ENCODE data around the gene ACOX1.

ACOX1 gene

DNA sequence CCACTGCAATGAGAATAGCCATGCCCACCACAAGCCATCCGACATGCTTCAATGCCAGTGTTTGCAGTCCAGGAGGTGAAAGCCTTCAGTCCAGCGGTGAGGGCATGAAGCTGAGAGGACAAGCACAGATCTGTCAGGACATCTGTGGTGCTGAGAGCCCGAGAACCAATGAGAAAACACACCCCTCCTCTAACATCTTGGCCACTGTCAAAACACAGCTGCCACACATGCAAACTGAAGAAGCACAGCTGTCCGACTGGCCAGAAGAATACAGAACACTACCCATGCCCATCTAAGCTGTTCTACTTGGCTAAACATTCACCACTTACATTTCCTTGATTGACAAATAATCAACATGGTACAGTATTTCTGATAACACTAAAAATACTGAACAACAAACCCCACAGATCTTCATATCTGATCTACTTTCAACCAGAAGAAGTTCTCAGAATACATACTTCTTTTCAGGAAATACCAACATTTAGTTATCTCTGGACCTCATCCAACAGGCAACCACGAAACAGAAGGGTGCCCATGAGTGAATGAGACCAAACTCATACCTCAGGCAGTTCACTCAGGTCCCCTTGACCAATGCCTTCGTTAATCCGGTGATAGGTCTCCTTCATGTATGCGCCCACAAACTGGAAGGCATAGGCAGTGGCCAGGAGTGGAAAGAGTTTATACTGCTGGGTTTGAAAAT lies 28.0 kb downstream of the ACOX1 start:
- peak overlapping the region in 1 of 2 donors; percentile 66 for H3K27ac Mint-ChIP-seq
- DNase-seq: no peak
- H3K9me3 Mint-ChIP-seq: no peaks in the 10 kb centered on the region
- no peak for ATAC-seq (replicated peaks)
- H3K4me1 Mint-ChIP-seq (ENCODE audit: low read depth in 2 of 2): peaks cover 0 to 2% of the 10 kb centered on the region in 2 donors
- H3K27me3 Mint-ChIP-seq: no peaks in the 10 kb centered on the region
- peaks cover 70% of the 10 kb centered on the region for H3K36me3 Mint-ChIP-seq (ENCODE audit: insufficient read depth)
- no peak overlapping the region for H3K4me3 Mint-ChIP-seq

DNA sequence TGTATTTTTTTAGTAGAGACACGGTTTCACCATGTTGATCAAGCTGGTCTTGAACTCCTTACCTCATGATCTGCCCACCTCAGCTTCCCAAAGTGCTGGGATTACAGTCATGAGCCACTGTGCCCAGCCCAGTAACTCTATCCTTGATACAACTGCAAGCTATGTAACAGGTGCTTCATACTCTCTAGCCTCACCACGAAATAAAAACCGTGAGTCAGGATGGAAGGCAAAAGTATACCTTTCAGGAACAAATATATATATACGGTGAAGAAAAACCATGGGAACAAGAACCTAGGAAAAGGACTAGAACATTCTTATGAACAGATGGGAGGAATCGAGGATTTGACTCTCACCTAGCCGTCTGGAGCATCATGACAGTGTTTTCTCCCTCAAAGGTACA lies 28.5 kb downstream of the ACOX1 start:
- Mint-ChIP-seq H3K9me3 (no peaks in the 10 kb centered on the region), H3K27me3 (no peaks in the 10 kb centered on the region), H3K4me1 (ENCODE audit: low read depth in 2 of 2) (peaks cover 0 to 2% of the 10 kb centered on the region in 2 donors), H3K27ac (peak overlapping the region in 1 of 2 donors; percentile 19), H3K4me3 (no peak overlapping the region), H3K36me3 (ENCODE audit: insufficient read depth) (peaks cover 65% of the 10 kb centered on the region)
- ATAC-seq (replicated peaks) (no peak), DNase-seq (no peak)

DNA sequence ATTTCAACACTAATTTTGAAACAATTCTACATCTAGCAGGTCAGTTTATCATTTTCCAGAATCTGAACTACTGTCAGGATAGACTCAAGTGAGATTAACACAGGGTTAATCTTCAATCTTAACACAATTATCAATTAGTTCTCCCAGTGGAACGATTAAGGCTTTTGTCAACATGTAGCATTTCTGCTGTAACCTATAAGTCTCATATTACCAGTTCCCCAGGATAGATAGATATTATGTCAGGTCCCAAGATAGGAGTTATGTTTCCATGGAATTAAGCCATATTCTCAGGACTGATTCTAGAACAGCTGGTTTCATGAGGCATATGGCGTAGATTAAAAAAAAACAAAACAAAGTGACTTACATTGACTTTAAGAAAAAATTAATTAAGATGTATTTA lies 33.8 kb downstream of the ACOX1 start:
- Mint-ChIP-seq H3K27me3 (no peaks in the 10 kb centered on the region), H3K36me3 (ENCODE audit: insufficient read depth) (peaks cover 25% of the 10 kb centered on the region), H3K27ac (no peak overlapping the region), H3K9me3 (no peaks in the 10 kb centered on the region), H3K4me1 (ENCODE audit: low read depth in 2 of 2) (peaks cover 11 to 13% of the 10 kb centered on the region in 2 donors), H3K4me3 (no peak overlapping the region)
- no peak for ATAC-seq (replicated peaks)
- DNase-seq: no peak

DNA sequence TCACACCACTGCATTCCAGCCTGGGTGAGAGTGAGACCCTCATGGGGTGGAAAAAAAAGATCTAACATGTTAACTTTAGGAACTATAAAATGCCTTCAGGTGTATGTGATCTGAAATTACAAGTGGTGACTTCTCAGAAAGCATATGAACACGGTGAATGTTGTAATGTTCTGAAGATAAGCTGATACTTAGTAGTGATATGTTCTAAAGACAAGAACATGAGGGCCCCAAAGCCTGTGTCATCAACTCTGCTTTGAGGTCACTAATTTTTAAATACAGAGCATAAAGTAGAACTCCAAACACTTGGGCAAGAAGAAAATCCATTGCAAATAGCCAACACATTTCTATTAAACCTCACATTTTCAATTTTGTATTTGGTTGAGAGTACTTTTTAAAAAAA lies 35.5 kb downstream of the ACOX1 start:
- no peak for ATAC-seq (replicated peaks)
- H3K4me1 Mint-ChIP-seq (ENCODE audit: low read depth in 2 of 2): peaks cover 13% of the 10 kb centered on the region in 2 donors
- no peaks in the 10 kb centered on the region for H3K9me3 Mint-ChIP-seq
- no peaks in the 10 kb centered on the region for H3K27me3 Mint-ChIP-seq
- DNase-seq: no peak
- H3K36me3 Mint-ChIP-seq (ENCODE audit: insufficient read depth): peaks cover 17% of the 10 kb centered on the region
- H3K4me3 Mint-ChIP-seq: no peak overlapping the region
- H3K27ac Mint-ChIP-seq: no peak overlapping the region

DNA sequence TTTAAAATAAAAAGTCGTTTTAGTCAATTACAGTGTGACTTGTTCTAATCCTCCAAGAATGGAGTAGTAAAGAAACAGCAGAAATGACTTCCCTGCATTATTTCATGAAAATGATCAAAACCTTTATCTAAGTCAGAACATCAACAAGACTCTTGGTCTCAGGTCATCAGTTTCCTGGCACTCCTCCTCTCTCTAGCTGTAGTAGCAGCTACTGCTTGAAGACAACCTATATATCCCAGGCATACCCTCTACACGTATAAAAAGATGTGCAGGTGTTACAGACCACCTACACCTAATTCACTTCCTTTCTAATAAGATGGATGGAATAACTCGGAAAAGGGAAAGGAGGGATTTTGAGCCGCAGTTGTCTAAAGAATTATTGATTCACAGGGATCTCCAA lies 36.5 kb downstream of the ACOX1 start:
- DNase-seq (no peak), ATAC-seq (replicated peaks) (no peak)
- no peak overlapping the region for H3K4me3 Mint-ChIP-seq
- peaks cover 9% of the 10 kb centered on the region for H3K36me3 Mint-ChIP-seq (ENCODE audit: insufficient read depth)
- H3K27me3 Mint-ChIP-seq: no peaks in the 10 kb centered on the region
- peaks cover 13% of the 10 kb centered on the region in 2 donors for H3K4me1 Mint-ChIP-seq (ENCODE audit: low read depth in 2 of 2)
- no peaks in the 10 kb centered on the region for H3K9me3 Mint-ChIP-seq
- no peak overlapping the region for H3K27ac Mint-ChIP-seq

DNA sequence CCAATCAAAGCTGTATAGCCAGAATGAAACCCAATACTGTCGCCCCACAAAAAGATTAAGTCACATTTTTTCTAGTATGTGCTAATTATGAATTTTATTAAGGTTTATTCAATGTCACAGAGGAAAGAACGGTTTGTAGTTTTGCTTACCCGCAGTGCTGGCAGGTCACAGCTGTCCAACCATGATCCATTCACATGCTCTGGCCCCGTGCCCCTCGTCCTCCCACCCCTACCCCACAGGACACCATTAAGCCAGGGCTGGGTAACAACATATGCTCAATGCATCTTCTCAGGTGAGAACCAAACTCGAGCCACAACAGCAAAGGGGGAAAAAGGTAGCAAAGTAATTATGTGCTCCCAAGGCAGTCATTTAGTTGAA lies 37.5 kb downstream of the ACOX1 start:
- H3K36me3 Mint-ChIP-seq (ENCODE audit: insufficient read depth): no peaks in the 10 kb centered on the region
- no peaks in the 10 kb centered on the region for H3K9me3 Mint-ChIP-seq
- ATAC-seq (replicated peaks): no peak
- no peak for DNase-seq
- peak overlapping the region in 1 of 2 donors; percentile 93 for H3K27ac Mint-ChIP-seq
- peaks cover 13% of the 10 kb centered on the region in 2 donors for H3K4me1 Mint-ChIP-seq (ENCODE audit: low read depth in 2 of 2)
- peak overlapping the region; percentile 89 to 90 for H3K4me3 Mint-ChIP-seq
- no peaks in the 10 kb centered on the region for H3K27me3 Mint-ChIP-seq

DNA sequence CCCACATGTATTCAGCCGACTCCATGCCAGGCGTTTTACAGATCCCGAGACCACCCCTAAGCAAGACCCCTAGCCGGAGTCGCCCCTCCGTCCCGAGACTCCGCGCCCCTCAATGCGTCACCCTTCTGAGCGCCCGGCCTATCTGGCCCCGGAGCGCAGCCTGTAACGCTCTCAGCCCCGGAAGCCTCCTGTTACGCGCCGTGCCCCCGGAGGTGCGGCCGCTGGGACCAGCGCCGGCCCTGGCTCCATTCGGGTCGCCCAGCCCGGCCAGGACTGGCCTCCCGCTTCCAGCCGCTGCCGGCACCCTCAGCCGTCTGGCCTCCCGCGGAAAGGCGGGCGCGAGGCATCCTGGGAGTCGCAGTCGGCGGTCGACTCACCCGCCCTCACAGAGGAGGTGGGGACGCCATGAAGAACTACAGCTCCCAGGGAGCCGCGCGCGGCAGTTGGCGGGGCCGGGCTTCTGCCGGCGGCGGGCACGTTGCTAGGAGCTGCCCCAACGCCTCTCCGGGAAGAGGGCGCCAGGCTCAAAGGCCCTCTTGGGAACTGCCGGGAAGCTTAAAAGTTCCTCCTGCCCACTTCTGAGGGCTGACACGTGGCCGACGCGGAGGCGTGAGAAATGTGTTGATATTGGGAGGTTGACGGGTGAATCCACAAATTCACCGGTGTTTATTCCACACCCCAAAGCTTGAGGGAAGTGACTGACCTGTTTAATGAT lies 38.1 kb downstream of the ACOX1 start, which contains the start of gene FBF1:
Gene FBF1 (minus strand): TSS at position 316 of the 715 bp plus-strand sequence. CDS start 2,893 bp downstream, outside the sequence.
- Mint-ChIP-seq H3K4me1 (ENCODE audit: low read depth in 2 of 2) (peaks cover 13% of the 10 kb centered on the region in 2 donors), H3K36me3 (ENCODE audit: insufficient read depth) (no peaks in the 10 kb centered on the region), H3K4me3 (peak within 1 kb of the TSS; percentile 89 to 90), H3K9me3 (no peaks in the 10 kb centered on the region), H3K27me3 (no peaks in the 10 kb centered on the region), H3K27ac (peak within 1 kb of the TSS; percentile 87 to 93)
- DNase-seq (peak; percentile 77 to 82 (median 82)), ATAC-seq (replicated peaks) (peak; percentile 99)

DNA sequence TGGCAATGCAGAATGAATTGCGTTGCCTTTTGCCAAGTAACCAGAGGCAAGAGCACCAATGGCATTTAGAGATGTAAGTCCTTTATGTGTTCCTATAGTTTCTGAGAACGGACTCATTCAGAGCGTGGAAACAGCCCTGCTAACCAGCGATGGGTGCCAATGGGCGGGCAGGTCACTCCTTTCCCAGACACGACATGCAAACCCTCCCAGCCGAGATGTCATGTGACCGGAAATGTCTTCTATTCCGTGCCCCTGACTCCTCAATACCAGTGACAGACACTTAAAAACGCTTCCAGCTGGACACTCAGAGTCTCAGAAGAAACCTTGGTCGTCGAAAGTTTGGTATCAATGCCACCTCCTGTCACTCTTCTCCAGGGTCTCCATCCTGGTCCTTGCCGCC lies 41.3 kb downstream of the ACOX1 start:
- no peaks in the 10 kb centered on the region for H3K9me3 Mint-ChIP-seq
- H3K4me3 Mint-ChIP-seq: no peak overlapping the region
- no peak overlapping the region for H3K27ac Mint-ChIP-seq

DNA sequence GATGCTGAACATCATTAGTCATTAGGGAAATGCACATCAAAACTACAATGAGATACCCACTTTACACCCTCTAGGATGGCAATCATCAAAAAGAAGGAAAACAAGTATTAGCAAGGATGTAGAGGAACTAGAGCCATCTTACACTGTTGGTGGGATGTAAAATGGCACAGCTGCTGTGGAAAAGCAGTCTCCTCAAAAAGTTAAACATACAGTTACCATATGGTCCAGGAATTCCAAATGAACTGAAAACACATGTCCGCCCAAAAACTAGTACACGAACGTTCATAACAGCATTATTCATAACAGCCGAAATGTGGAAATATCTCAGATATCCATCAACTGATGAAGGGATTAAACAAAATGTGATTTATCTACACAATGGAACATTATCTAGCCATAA lies 45.2 kb downstream of the ACOX1 start:
- H3K36me3 Mint-ChIP-seq (ENCODE audit: insufficient read depth): no peaks in the 10 kb centered on the region
- H3K9me3 Mint-ChIP-seq: no peaks in the 10 kb centered on the region
- H3K27me3 Mint-ChIP-seq: no peaks in the 10 kb centered on the region
- DNase-seq: no peak
- ATAC-seq (replicated peaks): no peak
- H3K27ac Mint-ChIP-seq: no peak overlapping the region
- no peaks in the 10 kb centered on the region for H3K4me1 Mint-ChIP-seq (ENCODE audit: low read depth in 2 of 2)
- H3K4me3 Mint-ChIP-seq: no peak overlapping the region

More for the DNA sequence above, 41.3 kb downstream of the ACOX1 start:
- ATAC-seq (replicated peaks) (no peak), DNase-seq (no peak)
- H3K4me1 Mint-ChIP-seq (ENCODE audit: low read depth in 2 of 2): peaks cover 13% of the 10 kb centered on the region in 2 donors
- no peaks in the 10 kb centered on the region for H3K27me3 Mint-ChIP-seq
- H3K36me3 Mint-ChIP-seq (ENCODE audit: insufficient read depth): no peaks in the 10 kb centered on the region

DNA sequence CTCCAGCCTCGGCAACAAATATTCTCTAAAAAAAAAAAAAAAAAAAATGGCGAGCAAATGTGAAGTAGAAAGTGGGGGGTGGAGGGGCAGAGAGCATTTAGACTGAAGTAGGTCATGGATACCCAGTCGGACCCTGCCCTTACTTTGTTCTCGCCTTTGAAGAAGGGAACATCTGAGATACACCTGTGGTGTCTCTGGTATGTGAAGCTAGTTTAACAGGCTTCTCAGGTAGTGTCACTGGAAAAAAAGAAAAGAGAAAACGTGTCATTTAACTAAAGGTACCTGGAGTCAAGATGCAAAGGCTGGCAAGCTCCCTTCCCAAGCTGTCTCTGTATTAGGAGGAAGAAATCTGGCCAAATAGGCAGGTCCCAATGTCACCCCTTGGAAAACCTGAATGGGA lies 46.1 kb downstream of the ACOX1 start:
- Mint-ChIP-seq H3K4me3 (no peak overlapping the region), H3K4me1 (ENCODE audit: low read depth in 2 of 2) (no peaks in the 10 kb centered on the region), H3K27ac (peak overlapping the region in 1 of 2 donors; percentile 44), H3K9me3 (no peaks in the 10 kb centered on the region), H3K27me3 (no peaks in the 10 kb centered on the region), H3K36me3 (ENCODE audit: insufficient read depth) (no peaks in the 10 kb centered on the region)
- no peak for DNase-seq
- ATAC-seq (replicated peaks): no peak

DNA sequence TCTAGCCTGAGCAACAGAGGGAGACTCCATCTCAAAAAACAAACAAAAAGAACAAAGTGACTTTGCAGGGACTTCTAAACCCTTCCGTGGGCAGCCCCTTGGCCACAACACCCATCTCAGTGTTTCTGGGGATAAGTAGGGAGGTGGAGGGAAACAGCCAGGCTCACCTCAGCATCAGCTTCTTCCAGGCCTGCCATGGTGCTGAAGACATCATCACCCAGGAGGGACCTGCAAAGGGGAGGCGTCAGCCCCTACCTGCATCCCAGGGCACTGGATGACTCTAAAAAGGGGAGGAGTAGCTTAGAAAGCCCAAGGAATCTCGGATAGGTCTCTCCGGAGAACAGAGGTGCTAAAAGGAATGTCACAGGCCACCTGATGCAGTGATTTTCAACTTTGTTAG lies 47.9 kb downstream of the ACOX1 start:
- H3K27ac Mint-ChIP-seq: no peak overlapping the region

DNA sequence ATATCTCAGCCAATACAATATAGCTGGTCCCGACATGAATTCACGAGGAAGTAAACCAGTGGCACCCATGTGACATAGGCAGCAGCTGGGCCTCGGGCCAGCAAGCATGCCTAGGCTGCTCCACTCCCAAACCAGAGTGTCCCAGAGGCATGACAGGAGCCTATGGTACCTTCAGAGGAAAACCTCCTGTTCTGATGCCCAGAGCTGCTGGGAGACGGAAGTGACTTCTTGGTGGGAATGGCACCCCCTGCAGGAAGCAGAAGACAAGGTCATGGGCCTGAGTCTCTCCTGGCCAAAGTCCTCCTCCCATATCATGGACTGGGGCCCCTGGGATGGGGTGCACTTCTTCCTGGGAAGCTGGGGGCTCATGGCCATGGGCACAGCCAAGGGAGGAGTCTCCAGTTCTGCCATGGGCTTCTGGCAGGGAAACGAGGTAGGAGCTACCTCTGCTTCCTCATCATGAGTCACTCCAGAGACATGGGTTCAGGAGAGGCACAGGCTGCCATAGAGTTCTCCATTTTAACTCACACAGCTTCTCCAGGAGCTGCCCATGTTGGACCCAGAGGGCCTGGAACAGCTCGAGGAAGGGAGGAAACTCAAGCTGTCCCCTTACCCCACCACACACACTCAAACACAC lies 51.6 kb downstream of the ACOX1 start:
- Mint-ChIP-seq H3K36me3 (ENCODE audit: insufficient read depth) (no peaks in the 10 kb centered on the region), H3K4me3 (no peak overlapping the region), H3K27ac (no peak overlapping the region), H3K9me3 (no peaks in the 10 kb centered on the region), H3K27me3 (no peaks in the 10 kb centered on the region), H3K4me1 (ENCODE audit: low read depth in 2 of 2) (no peaks in the 10 kb centered on the region)
- DNase-seq (no peak), ATAC-seq (replicated peaks) (no peak)

More for the DNA sequence above, 47.9 kb downstream of the ACOX1 start:
- no peak overlapping the region for H3K4me3 Mint-ChIP-seq
- H3K4me1 Mint-ChIP-seq (ENCODE audit: low read depth in 2 of 2): no peaks in the 10 kb centered on the region
- no peaks in the 10 kb centered on the region for H3K9me3 Mint-ChIP-seq
- ATAC-seq (replicated peaks): no peak
- H3K36me3 Mint-ChIP-seq (ENCODE audit: insufficient read depth): no peaks in the 10 kb centered on the region
- H3K27me3 Mint-ChIP-seq: no peaks in the 10 kb centered on the region
- DNase-seq: no peak

DNA sequence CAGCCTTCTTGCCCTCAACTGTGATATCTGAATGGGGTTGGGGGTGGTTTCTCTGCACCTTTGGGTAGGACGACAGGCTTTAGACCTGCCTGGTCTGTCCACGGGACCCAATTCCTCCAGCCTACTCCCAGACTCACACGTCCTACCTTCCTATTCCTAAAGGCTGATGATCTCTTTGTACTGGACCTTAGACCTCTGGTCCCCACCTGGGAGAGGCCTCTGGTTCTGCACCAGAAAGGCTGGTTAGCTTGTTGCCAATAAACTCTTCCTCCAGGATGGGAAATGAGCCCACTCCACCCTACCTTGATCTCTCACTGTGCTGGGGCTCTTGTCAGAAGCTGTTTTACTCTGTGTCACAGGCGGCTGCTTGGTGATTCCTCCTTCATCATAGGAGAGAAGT lies 52.5 kb downstream of the ACOX1 start:
- Mint-ChIP-seq H3K27ac (no peak overlapping the region), H3K9me3 (no peaks in the 10 kb centered on the region), H3K27me3 (no peaks in the 10 kb centered on the region), H3K4me1 (ENCODE audit: low read depth in 2 of 2) (no peaks in the 10 kb centered on the region), H3K4me3 (no peak overlapping the region), H3K36me3 (ENCODE audit: insufficient read depth) (no peaks in the 10 kb centered on the region)
- ATAC-seq (replicated peaks) (no peak), DNase-seq (no peak)

DNA sequence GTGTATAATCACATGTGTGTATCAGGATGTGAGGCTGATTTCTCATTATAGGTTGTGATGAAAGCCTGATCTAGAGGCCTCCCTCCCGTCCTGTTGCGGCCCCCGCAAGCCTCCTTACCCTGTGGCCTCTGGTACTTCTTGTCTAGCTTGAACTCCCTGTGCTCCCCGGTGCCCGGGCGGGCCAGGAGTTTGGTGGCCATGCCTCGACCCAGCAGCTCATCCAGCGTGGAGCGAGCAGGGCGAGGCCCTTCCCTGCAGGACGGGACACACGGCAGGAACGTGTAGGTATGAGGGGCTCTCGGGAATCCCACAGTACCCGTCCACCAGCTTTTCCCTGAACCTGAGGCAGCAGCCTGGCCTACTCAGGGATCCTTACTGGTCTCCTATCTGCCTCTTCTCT lies 53.1 kb downstream of the ACOX1 start:
- DNase-seq (no peak), ATAC-seq (replicated peaks) (no peak)
- no peaks in the 10 kb centered on the region for H3K4me1 Mint-ChIP-seq (ENCODE audit: low read depth in 2 of 2)
- no peak overlapping the region for H3K4me3 Mint-ChIP-seq
- no peaks in the 10 kb centered on the region for H3K27me3 Mint-ChIP-seq
- H3K27ac Mint-ChIP-seq: no peak overlapping the region
- no peaks in the 10 kb centered on the region for H3K36me3 Mint-ChIP-seq (ENCODE audit: insufficient read depth)
- no peaks in the 10 kb centered on the region for H3K9me3 Mint-ChIP-seq
